Osteocyte (in vitro differentiated cells): ENCODE data around the gene TSPAN6. TPM values are rescaled to one million over a fixed set of nuclear protein-coding genes. Genes with fewer than 3 reads are reported as not detected.
A peak's percentile ranks its signal among the peaks of the same experiment; 100 is the strongest.

Experiments
- DNase-seq: peaks from one replicate; pipeline ENCODE4 v3.0.0; 2021; ENCODE audit warnings: mixed read lengths; ENCODE audit not compliant: unreplicated experiment; ENCODE audit errors: extremely low spot score
- H3K27ac Mint-ChIP-seq: one replicate; pipeline ENCODE4 v1.8.0; 2021; ENCODE audit warnings: mild to moderate bottlenecking, mixed read lengths; ENCODE audit not compliant: unreplicated experiment
- H3K27me3 Mint-ChIP-seq: one replicate; pipeline ENCODE4 v1.8.0; 2021; ENCODE audit warnings: mixed read lengths; ENCODE audit not compliant: unreplicated experiment
- H3K36me3 Mint-ChIP-seq: one replicate; pipeline ENCODE4 v1.8.0; 2021; ENCODE audit warnings: mixed read lengths; ENCODE audit not compliant: unreplicated experiment
- H3K4me1 Mint-ChIP-seq: one replicate; pipeline ENCODE4 v1.8.0; 2021; ENCODE audit warnings: mixed read lengths; ENCODE audit not compliant: unreplicated experiment
- H3K4me3 Mint-ChIP-seq: one replicate; pipeline ENCODE4 v1.8.0; 2021; ENCODE audit warnings: mild to moderate bottlenecking, moderate library complexity, mixed read lengths; ENCODE audit not compliant: unreplicated experiment
- H3K9me3 Mint-ChIP-seq: one replicate; pipeline ENCODE4 v1.8.0; 2021; ENCODE audit warnings: mixed read lengths; ENCODE audit not compliant: unreplicated experiment
- long read RNA-seq: library from polyadenylated mRNA; unstranded; transcript quantifications from one replicate; pipeline ENCODE4 v2.0.0, GENCODE V29; 2021
- total RNA-seq: library from RNA; stranded (reverse); gene quantifications from 2 replicates; pipeline ENCODE4 v1.2.1, GENCODE V29; 2021
- TF ChIP-seq, protein P1 (sequence below): fragments of 200-600 bp; sonication (generic); IDR thresholded peaks from 2 replicates; pipeline ENCODE4 v1.5.0; 2021; ENCODE audit warnings: antibody characterized with exemption, mild to moderate bottlenecking, moderate library complexity

TSPAN6 gene, protein sequence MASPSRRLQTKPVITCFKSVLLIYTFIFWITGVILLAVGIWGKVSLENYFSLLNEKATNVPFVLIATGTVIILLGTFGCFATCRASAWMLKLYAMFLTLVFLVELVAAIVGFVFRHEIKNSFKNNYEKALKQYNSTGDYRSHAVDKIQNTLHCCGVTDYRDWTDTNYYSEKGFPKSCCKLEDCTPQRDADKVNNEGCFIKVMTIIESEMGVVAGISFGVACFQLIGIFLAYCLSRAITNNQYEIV
- total RNA-seq: 49.3 and 50.8 TPM in 2 replicates
- long read RNA-seq, transcript TSPAN6-201 (8 exons, 2,206 nt): major isoform, 455 of 503 reads
- long read RNA-seq, partial matches to known transcripts: 14 of 503 reads
- long read RNA-seq, other reads (novel, unspliced or antisense): 34 of 503 reads

DNA sequence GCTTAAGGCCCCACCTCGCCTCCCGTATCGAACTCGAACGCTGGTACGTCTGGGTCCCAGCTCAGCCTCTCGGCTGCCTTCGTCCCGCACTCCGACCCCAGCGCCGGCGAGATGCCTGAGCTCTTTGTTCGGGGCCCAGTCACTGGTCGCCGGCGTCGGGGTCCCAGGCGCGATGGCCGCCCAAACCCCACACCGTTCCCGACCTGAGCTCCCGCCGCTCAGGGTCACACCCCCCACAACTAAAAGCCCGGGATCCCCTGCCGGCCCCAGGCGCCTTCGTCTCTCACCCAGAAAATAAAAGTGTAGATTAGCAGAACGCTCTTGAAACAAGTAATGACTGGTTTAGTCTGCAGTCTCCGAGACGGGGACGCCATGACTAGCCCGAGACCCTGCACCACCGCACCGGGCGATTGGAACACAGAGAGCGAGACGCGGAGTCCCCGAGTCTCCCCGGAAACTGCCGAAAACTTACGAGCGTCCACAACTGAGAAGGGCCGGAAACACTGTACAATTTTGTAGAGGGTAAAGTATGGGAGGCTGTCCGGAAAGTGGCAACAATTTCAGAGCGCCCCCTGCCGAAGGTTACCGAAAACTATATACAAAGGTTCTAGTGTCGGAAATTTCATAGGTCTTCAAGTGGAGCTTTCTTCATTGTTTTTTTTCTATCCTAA lies at the start of gene TSPAN6:
Gene TSPAN6, minus strand, starts transcription at position 486 of the 671 bp plus-strand sequence. Its CDS starts 112 bp downstream, at position 374.
- H3K4me3 Mint-ChIP-seq: peak within 1 kb of the TSS; percentile 92
- no peaks in the 10 kb centered on the region for H3K27me3 Mint-ChIP-seq
- no peaks in the 10 kb centered on the region for H3K36me3 Mint-ChIP-seq
- DNase-seq: peak; percentile 93
- H3K4me1 Mint-ChIP-seq: peaks cover 28% of the 10 kb centered on the region
- H3K27ac Mint-ChIP-seq: peak within 1 kb of the TSS; percentile 93
- TF ChIP-seq, protein P1, sequence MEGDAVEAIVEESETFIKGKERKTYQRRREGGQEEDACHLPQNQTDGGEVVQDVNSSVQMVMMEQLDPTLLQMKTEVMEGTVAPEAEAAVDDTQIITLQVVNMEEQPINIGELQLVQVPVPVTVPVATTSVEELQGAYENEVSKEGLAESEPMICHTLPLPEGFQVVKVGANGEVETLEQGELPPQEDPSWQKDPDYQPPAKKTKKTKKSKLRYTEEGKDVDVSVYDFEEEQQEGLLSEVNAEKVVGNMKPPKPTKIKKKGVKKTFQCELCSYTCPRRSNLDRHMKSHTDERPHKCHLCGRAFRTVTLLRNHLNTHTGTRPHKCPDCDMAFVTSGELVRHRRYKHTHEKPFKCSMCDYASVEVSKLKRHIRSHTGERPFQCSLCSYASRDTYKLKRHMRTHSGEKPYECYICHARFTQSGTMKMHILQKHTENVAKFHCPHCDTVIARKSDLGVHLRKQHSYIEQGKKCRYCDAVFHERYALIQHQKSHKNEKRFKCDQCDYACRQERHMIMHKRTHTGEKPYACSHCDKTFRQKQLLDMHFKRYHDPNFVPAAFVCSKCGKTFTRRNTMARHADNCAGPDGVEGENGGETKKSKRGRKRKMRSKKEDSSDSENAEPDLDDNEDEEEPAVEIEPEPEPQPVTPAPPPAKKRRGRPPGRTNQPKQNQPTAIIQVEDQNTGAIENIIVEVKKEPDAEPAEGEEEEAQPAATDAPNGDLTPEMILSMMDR: peak; percentile 66
- H3K9me3 Mint-ChIP-seq: peaks cover 10% of the 10 kb centered on the region

DNA sequence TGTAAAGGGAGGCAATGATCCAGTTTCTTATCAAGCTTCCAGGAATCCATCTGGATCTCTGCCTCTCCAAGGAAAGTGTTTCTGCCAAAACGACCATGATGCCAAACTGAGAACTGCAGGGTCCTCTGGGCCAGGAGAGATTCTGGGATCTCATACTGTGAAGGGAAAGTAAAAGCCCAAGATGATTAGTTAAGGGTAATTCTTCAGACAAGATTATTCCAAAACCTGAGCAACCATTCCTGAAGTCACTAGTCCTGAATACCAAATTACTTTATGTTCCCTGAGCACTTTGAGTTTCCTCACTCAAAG lies 49.3 kb upstream of the TSPAN6 start:
- Mint-ChIP-seq H3K4me3 (no peak overlapping the region), H3K9me3 (no peaks in the 10 kb centered on the region), H3K27me3 (no peaks in the 10 kb centered on the region), H3K4me1 (peaks cover 29% of the 10 kb centered on the region), H3K27ac (no peak overlapping the region), H3K36me3 (peaks cover 3% of the 10 kb centered on the region)
- TF ChIP-seq, protein P1: no peak
- no peak for DNase-seq

DNA sequence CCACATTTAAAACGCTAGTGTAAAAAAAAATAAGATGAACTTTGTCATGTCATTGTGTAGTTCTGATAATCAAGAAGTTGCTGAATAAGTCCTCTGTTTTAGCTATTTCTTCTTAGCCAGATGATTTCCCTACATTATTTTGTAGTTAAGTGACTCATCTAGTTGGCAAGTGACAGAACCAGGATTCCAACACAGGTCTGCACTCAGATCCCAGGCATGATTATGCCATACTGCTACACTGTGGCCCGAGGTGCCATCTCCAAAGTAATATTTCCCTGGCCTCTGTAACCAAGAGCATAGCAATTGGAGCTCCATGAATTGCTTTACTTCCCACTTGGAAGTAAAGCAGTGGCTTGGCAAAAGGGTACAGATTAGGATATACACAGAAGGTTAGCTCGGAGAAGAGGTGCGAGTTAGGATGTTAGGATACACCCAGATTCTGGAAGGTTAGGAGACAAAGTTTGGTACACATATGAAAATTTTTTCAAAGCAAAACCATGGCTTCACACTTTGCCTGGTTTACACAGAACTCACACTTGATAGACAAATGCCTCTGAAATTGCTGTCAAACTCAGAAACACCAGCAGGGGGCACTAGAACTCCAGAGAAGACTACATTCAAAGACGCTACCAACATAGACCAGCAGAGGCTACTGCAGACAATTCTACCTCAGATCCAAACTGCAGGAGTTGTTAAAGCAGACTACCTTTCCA lies 48.8 kb upstream of the TSPAN6 start:
- no peak overlapping the region for H3K27ac Mint-ChIP-seq
- no peak for DNase-seq
- H3K4me3 Mint-ChIP-seq: no peak overlapping the region
- TF ChIP-seq, protein P1: peak; percentile 86
- H3K36me3 Mint-ChIP-seq: peaks cover 3% of the 10 kb centered on the region
- no peaks in the 10 kb centered on the region for H3K9me3 Mint-ChIP-seq
- H3K27me3 Mint-ChIP-seq: no peaks in the 10 kb centered on the region
- H3K4me1 Mint-ChIP-seq: peaks cover 34% of the 10 kb centered on the region

DNA sequence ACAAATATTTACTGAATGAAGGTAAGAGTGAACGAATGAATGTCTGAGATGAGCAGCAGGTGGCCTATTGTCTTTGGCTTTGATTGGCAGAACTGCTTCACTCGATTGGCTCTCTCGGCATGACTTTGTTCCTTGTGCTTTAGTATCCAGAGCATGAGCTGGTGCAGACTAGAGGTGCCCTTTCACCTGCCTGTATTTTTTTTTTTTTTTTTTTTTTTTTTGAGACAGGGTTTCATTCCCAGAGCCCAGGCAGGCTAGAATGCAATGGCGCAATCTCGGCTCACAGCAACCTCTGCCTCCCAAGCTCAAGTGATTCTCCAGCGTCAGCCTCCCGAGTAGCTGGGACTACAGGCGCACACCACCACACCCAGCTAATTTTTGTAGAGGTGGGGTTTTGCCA lies 46.3 kb upstream of the TSPAN6 start:
- Mint-ChIP-seq H3K36me3 (no peaks in the 10 kb centered on the region), H3K27me3 (no peaks in the 10 kb centered on the region), H3K4me1 (peaks cover 47% of the 10 kb centered on the region), H3K27ac (no peak overlapping the region), H3K4me3 (no peak overlapping the region), H3K9me3 (peaks cover 9% of the 10 kb centered on the region)
- no peak for DNase-seq
- TF ChIP-seq, protein P1: no peak

DNA sequence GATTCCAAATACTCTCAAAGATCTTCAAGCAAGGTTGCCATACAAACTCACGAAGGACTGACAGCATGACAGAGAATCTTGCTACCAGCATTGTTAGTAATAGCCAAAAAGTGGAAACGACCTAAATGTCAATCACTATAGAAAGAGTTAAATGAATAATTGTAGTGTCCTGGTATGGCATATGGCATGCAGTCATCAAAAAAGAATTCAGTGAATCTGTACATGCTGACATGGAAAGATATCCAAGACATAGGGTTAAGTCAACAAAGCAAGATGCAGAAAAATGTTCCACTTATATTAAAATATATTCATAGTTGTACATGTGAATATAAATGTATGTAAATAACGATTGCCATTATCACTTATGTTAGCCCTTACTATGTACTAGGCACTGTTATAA lies 45.0 kb upstream of the TSPAN6 start:
- TF ChIP-seq, protein P1: no peak
- Mint-ChIP-seq H3K36me3 (peaks cover 6% of the 10 kb centered on the region), H3K4me3 (no peak overlapping the region), H3K27ac (peak overlapping the region; percentile 90), H3K9me3 (peaks cover 9% of the 10 kb centered on the region), H3K27me3 (no peaks in the 10 kb centered on the region), H3K4me1 (peaks cover 47% of the 10 kb centered on the region)
- no peak for DNase-seq
